ENCODE results near the gene MFRP. TPM values are rescaled to one million over a fixed set of nuclear protein-coding genes. Genes with fewer than 3 reads are reported as not detected.

Gene MFRP
- total RNA-seq, 1 experiment from 2014 or later, result not detected

DNA sequence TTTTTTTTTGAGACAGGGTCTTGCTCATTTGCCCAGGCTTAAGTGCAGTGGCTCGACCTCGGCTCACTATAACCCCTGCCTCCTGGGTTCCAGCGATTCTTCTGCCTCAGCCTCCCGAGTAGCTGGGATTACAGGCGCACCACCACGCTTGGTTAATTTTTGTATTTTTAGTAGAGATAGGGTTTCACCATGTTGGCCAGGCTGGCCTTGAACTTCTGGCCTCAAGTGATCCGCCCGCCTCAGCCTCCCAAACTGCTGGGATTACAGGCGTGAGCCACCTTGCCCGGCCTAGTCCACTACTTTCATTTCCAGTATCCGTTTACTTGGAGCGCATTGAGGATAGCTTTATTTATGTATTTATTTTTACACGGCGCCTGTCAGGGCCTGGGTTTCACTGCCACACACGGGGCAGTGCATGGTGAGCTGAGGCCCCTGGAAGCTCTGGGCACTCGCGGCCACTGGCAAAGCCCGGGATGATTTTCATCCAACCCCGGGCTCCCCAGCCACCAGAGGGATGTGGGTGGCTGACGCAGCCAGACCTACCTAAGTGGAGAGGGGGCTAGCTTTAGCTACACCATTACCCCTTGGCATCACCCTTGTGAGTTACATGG is 23.5 kb downstream of the MFRP start:
- TF ChIP-seq, protein P1, sequence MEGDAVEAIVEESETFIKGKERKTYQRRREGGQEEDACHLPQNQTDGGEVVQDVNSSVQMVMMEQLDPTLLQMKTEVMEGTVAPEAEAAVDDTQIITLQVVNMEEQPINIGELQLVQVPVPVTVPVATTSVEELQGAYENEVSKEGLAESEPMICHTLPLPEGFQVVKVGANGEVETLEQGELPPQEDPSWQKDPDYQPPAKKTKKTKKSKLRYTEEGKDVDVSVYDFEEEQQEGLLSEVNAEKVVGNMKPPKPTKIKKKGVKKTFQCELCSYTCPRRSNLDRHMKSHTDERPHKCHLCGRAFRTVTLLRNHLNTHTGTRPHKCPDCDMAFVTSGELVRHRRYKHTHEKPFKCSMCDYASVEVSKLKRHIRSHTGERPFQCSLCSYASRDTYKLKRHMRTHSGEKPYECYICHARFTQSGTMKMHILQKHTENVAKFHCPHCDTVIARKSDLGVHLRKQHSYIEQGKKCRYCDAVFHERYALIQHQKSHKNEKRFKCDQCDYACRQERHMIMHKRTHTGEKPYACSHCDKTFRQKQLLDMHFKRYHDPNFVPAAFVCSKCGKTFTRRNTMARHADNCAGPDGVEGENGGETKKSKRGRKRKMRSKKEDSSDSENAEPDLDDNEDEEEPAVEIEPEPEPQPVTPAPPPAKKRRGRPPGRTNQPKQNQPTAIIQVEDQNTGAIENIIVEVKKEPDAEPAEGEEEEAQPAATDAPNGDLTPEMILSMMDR (IDR thresholded peaks at IDR 0.05; ENCODE audit: unreplicated experiment), result no peak
- POLR2A ChIA-PET, result interaction anchor here (0.7 to 1.5 kb wide), 3 partner anchors 55 to 228 kb away, joined by 3 to 6 read pairs (median 3); partner anchors contain the start of gene CBL
- peaks cover 14% of the 10 kb centered on the region for H3K4me1 Mint-ChIP-seq (ENCODE audit: insufficient read depth, unreplicated experiment)
- BruUV-seq (replicated peaks), result no TSS peak
- intact Hi-C loops (cut with micrococcal nuclease), result loop anchor here (1.0 to 2.0 kb wide), 2 partner anchors 178 to 228 kb away; a partner anchor contains a TSS
- no peak overlapping the region for H3K4me3 Mint-ChIP-seq (ENCODE audit: unreplicated experiment)
- H3K27ac Mint-ChIP-seq (ENCODE audit: low read depth, unreplicated experiment), result no peak overlapping the region
- no peaks in the 10 kb centered on the region for H3K36me3 Mint-ChIP-seq (ENCODE audit: insufficient read depth, unreplicated experiment)
- DNase-seq (ENCODE audit: unreplicated experiment), result no peak
- no peaks in the 10 kb centered on the region for H3K9me3 Mint-ChIP-seq (ENCODE audit: unreplicated experiment)
- H3K27me3 Mint-ChIP-seq (ENCODE audit: insufficient read depth, unreplicated experiment), result no peaks in the 10 kb centered on the region
- CTCF ChIA-PET, result interaction anchor here (0.5 to 6.8 kb wide), 40 partner anchors 9 to 863 kb away, joined by 3 to 97 read pairs (median 4); partner anchors contain the start of genes C1QTNF5, CBL and HINFP

DNA sequence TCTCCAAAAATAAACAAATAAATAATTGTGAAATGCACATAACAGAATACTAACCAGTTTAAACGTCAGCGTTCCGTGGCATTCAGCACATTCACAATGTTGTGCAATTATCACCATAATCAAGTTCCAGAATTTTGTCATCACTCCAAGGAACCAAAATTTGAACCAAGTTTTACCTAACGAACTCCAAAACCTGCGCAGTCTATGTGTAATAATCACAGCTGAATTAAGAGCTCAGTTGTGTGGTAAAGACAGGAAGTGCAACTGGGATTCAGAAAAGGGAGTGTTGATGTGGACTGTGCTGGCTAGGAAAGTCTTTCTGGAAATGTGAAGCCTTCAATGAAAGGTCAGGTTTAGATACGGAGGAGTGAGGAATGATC is 24.2 kb downstream of the MFRP start:
- CTCF ChIA-PET, result interaction anchor here (0.5 to 6.8 kb wide), 20 partner anchors 9 to 260 kb away, joined by 3 to 97 read pairs (median 4); partner anchors contain the start of genes C1QTNF5, CBL and USP2
- Mint-ChIP-seq H3K4me1 (ENCODE audit: insufficient read depth, unreplicated experiment) (peaks cover 14% of the 10 kb centered on the region), H3K27ac (ENCODE audit: low read depth, unreplicated experiment) (no peak overlapping the region), H3K9me3 (ENCODE audit: unreplicated experiment) (no peaks in the 10 kb centered on the region), H3K27me3 (ENCODE audit: insufficient read depth, unreplicated experiment) (no peaks in the 10 kb centered on the region), H3K4me3 (ENCODE audit: unreplicated experiment) (no peak overlapping the region), H3K36me3 (ENCODE audit: insufficient read depth, unreplicated experiment) (no peaks in the 10 kb centered on the region)
- no TSS peak for BruUV-seq (replicated peaks)
- TF ChIP-seq, protein P1 (IDR thresholded peaks at IDR 0.05; ENCODE audit: unreplicated experiment), result no peak
- POLR2A ChIA-PET, result interaction anchor here (1.1 to 1.2 kb wide), 2 partner anchors 39 to 227 kb away, joined by 3 to 5 read pairs; a partner anchor contains a TSS
- intact Hi-C loops (cut with micrococcal nuclease), result loop anchor here (2.0 kb wide), 1 partner anchor 178 kb away; no protein-coding TSS in a partner anchor
- DNase-seq (ENCODE audit: unreplicated experiment), result no peak

DNA sequence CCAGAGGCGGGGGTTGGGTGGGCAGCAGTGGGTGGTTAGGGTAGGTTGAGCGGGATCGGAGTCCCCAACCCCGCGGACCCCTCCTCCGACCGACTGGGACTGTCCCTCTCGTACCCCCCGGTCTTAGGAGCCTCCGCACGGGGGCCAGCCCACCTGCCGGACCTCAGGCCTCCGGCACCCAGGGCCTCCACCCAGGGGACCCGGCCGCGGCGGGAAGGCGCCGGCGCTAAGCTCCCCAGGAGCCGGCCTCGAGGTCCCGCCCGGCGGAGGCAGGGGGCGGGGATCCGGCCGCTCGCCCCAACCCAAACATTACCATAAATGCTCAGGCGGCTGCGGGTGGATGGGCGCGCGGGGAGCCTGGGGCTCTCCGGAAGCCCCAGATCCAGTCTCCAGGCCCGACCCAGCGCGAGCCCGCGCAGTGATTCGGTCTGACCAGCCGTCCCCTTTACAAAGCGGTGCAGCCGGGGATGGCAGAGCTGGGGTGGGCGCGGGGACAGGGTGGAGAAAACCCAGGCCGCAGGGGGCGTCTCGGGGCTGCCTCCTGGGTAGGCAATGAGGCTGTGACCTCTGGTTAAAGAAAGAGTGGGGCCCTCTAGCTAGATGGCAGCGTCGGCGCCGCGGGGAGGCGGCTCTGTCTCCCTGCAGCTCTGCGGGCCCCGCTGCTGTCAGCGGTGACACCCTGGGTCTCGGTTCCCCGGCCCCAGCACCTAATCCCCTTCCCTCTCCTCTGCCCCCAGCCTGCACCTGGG is 25.6 kb downstream of the MFRP start:
- peak; percentile 59 for DNase-seq (ENCODE audit: unreplicated experiment)
- Mint-ChIP-seq H3K27ac (ENCODE audit: low read depth, unreplicated experiment) (peak overlapping the region; percentile 35), H3K4me1 (ENCODE audit: insufficient read depth, unreplicated experiment) (peaks cover 14% of the 10 kb centered on the region), H3K36me3 (ENCODE audit: insufficient read depth, unreplicated experiment) (no peaks in the 10 kb centered on the region), H3K9me3 (ENCODE audit: unreplicated experiment) (no peaks in the 10 kb centered on the region), H3K27me3 (ENCODE audit: insufficient read depth, unreplicated experiment) (no peaks in the 10 kb centered on the region), H3K4me3 (ENCODE audit: unreplicated experiment) (peak overlapping the region; percentile 53)
- BruUV-seq (replicated peaks), result no TSS peak
- TF ChIP-seq, protein P1 (IDR thresholded peaks at IDR 0.05; ENCODE audit: unreplicated experiment), result no peak
- ChIA-PET CTCF (interaction anchor here (0.6 to 6.8 kb wide), 18 partner anchors 13 to 1280 kb away, joined by 3 to 97 read pairs (median 3); partner anchors contain the start of gene USP2), POLR2A (interaction anchor here (0.7 to 1.3 kb wide), 7 partner anchors 13 to 408 kb away, joined by 3 to 4 read pairs (median 3); partner anchors contain the start of genes NECTIN1 and RNF26)
- intact Hi-C loops (cut with micrococcal nuclease), result loop anchor here (1.0 kb wide), 1 partner anchor 153 kb away; no protein-coding TSS in a partner anchor
